ENCODE data around the gene INPP5A. TPM values are rescaled to one million over a fixed set of nuclear protein-coding genes. Genes with fewer than 3 reads are reported as not detected.

The INPP5A gene
- total RNA-seq, 6 donors from 2014 or later = 28.6 to 81.7 (median 44.8) TPM

DNA sequence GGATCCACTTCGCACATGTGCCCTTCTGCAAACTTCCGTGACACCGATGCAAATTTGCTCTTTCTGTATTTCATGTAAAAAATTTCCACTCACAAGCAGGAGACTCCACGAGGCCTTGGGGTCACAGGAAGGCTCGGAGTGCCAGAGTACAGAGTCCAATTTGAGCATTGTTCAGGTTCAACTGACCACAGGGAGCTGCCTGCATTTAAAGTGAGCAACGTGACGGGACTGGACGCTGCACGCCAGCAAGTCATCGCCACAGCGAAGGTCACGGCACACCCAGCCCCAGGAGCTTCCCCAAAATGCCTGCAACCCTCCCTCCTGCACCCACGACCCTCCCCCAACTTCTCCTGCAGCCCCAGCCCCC is 289.8 kb downstream of the INPP5A start:
- no peak for DNase-seq
- TF ChIP-seq, protein P1, sequence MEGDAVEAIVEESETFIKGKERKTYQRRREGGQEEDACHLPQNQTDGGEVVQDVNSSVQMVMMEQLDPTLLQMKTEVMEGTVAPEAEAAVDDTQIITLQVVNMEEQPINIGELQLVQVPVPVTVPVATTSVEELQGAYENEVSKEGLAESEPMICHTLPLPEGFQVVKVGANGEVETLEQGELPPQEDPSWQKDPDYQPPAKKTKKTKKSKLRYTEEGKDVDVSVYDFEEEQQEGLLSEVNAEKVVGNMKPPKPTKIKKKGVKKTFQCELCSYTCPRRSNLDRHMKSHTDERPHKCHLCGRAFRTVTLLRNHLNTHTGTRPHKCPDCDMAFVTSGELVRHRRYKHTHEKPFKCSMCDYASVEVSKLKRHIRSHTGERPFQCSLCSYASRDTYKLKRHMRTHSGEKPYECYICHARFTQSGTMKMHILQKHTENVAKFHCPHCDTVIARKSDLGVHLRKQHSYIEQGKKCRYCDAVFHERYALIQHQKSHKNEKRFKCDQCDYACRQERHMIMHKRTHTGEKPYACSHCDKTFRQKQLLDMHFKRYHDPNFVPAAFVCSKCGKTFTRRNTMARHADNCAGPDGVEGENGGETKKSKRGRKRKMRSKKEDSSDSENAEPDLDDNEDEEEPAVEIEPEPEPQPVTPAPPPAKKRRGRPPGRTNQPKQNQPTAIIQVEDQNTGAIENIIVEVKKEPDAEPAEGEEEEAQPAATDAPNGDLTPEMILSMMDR (IDR thresholded peaks at IDR 0.05) = no peak
- TF ChIP-seq POLR2AphosphoS5 (IDR thresholded peaks at IDR 0.05) = no peak
- TF ChIP-seq EP300 (IDR thresholded peaks at IDR 0.05) = no peak
- TF ChIP-seq POLR2A (IDR thresholded peaks at IDR 0.05) = no peak

DNA sequence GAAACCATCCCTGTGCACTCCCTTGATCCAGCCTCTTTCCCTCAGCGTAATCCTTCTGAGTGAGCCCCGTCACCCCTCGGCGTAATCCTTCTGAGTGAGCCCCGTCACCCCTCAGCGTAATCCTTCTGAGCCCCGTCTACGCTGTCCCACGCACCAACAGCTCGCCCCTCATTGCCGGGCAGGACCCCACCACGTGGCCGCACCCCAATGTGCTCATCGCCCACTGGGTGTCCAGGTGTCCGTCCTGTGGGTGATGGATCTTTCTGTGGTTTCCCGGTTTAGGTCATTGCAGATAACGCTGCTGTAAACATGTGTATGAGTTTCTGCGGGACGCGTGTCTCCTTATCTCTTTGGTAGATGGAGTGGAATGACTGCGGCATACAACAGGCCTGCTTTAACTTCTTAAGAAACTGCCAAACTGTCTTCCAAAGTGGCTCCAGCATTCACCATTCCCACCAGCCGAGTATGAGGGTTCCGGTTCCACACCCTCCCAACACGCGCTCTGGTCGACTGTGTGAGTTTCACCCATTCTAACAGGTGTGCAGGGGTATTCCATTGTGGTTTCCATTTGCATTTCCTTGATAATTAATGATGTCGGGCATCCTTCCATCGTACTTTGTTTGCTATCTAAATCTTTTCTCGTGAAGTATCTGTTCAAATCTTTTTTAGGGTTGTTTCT is 290.4 kb downstream of the INPP5A start:
- H3K9me3 ChIP-seq = no peaks in the 10 kb centered on the region
- DNase-seq (no peak), ATAC-seq (ENCODE audit: low FRiP score in 2 of 2) (no peak)
- no peak overlapping the region for H3K27ac ChIP-seq
- 82 to 90% methylated on average over 28 to 29 of the region's 29 CpGs for WGBS, 2 donors
- no peak for TF ChIP-seq EP300 (IDR thresholded peaks at IDR 0.05)
- TF ChIP-seq, protein P1 (IDR thresholded peaks at IDR 0.05) = no peak
- TF ChIP-seq POLR2AphosphoS5 (IDR thresholded peaks at IDR 0.05) = no peak
- TF ChIP-seq POLR2A (IDR thresholded peaks at IDR 0.05) = no peak
- H3K27me3 ChIP-seq = peaks cover 0 to 4% (median 0%) of the 10 kb centered on the region in 4 donors
- H3K4me3 ChIP-seq = no peak overlapping the region
- no peaks in the 10 kb centered on the region for H3K36me3 ChIP-seq
- H3K4me1 ChIP-seq = no peaks in the 10 kb centered on the region

More for the DNA sequence above, 289.8 kb downstream of the INPP5A start:
- Histone ChIP-seq H3K4me3 (no peak overlapping the region), H3K27ac (no peak overlapping the region), H3K4me1 (no peaks in the 10 kb centered on the region), H3K27me3 (no peaks in the 10 kb centered on the region), H3K36me3 (no peaks in the 10 kb centered on the region), H3K9me3 (no peaks in the 10 kb centered on the region)
- no peak for ATAC-seq (ENCODE audit: low FRiP score in 2 of 2)
- 81 to 82% methylated on average over 11 to 13 of the region's 13 CpGs for WGBS, 2 donors

DNA sequence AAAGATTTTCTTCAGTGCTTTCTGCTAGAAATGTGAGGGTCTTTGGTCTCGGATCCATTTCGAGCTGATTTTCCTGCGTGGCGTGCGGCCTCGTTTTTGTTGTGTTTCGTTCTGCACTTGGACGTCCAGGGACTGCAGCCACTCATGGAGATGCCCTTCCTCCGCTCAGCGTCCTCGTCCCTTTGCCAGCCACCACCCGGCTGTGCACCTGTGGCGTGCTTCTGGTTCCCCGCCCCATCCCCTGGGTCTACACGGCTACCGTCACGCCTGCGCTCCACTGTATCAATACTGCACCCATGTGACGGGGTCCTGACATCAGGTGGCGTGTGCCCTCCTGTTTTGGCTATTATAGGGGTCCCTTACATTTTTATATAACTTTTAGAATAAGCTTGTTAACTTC is 291.1 kb downstream of the INPP5A start:
- H3K27me3 ChIP-seq = peaks cover 0 to 4% (median 2%) of the 10 kb centered on the region in 4 donors
- no peaks in the 10 kb centered on the region for H3K9me3 ChIP-seq
- TF ChIP-seq POLR2A (IDR thresholded peaks at IDR 0.05) (no peak), EP300 (IDR thresholded peaks at IDR 0.05) (no peak), POLR2AphosphoS5 (IDR thresholded peaks at IDR 0.05) (no peak)
- TF ChIP-seq, protein P1 (IDR thresholded peaks at IDR 0.05) = no peak
- H3K4me1 ChIP-seq = no peaks in the 10 kb centered on the region
- H3K4me3 ChIP-seq = no peak overlapping the region
- no peak overlapping the region for H3K27ac ChIP-seq
- H3K36me3 ChIP-seq = no peaks in the 10 kb centered on the region
- WGBS, 2 donors = 91 to 92% methylated on average over 20 of the region's 20 CpGs
- no peak for DNase-seq
- peak in 1 of 2 donors; percentile 19 for ATAC-seq (ENCODE audit: low FRiP score in 2 of 2)

DNA sequence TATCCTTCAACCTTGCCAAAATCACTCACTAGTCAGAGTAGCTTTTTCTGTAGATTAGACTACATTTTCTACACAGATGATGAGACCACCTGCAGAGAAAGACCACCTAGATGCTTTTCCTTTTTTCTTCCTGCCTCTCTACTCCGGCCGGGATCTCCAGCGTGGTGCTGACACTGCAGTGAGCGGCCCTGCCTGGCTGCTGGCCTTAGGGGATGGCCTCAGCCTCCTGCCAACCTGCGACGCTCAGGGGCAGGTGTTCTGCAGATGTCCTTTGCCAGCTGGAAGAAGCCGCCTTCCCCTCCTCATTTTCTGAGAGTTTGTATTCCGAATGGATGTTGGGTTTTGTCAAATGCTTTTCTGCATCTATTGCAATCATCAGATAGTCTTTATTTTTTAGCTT is 291.8 kb downstream of the INPP5A start:
- Histone ChIP-seq H3K4me3 (no peak overlapping the region), H3K27me3 (peaks cover 0 to 6% (median 2%) of the 10 kb centered on the region in 4 donors), H3K4me1 (no peaks in the 10 kb centered on the region), H3K27ac (no peak overlapping the region), H3K9me3 (no peaks in the 10 kb centered on the region), H3K36me3 (no peaks in the 10 kb centered on the region)
- ATAC-seq (ENCODE audit: low FRiP score in 2 of 2) (no peak), DNase-seq (no peak)
- TF ChIP-seq EP300 (IDR thresholded peaks at IDR 0.05) = no peak
- no peak for TF ChIP-seq POLR2A (IDR thresholded peaks at IDR 0.05)
- TF ChIP-seq POLR2AphosphoS5 (IDR thresholded peaks at IDR 0.05) = no peak
- TF ChIP-seq, protein P1 (IDR thresholded peaks at IDR 0.05) = no peak
- WGBS, 2 donors = 74 to 83% methylated on average over 8 of the region's 8 CpGs

All from upper lobe of left lung (tissue), 6 donors.